ES-I3 (cell line): ENCODE results near the gene TENM4.

Experiments used
- H3K36me3 ChIP-seq: 2 replicates; pipeline ENCODE4 v1.6.1; 2013; ENCODE audit warnings: mild to moderate bottlenecking, low read length, control low read depth, moderate library complexity; ENCODE audit not compliant: insufficient read depth
- H3K4me1 ChIP-seq: 2 replicates; pipeline ENCODE4 v1.6.1; 2013; ENCODE audit warnings: mild to moderate bottlenecking, control low read depth, low read length; ENCODE audit not compliant: insufficient read depth
- H3K9ac ChIP-seq: 2 replicates; pipeline ENCODE4 v1.6.1; 2013; ENCODE audit warnings: low read depth, mild to moderate bottlenecking, low read length, moderate library complexity
- H3K9me3 ChIP-seq: 2 replicates; pipeline ENCODE4 v1.6.1; 2013; ENCODE audit warnings: mild to moderate bottlenecking, low read length, moderate library complexity; ENCODE audit not compliant: control insufficient read depth, insufficient read depth

TENM4 gene

GRCh38 chr11:78926633-78927338, 514.0 kb downstream of the TENM4 start:
- H3K9ac ChIP-seq: no peak overlapping the region
- peaks cover 17% of the 10 kb centered on the region for H3K4me1 ChIP-seq
- no peaks in the 10 kb centered on the region for H3K9me3 ChIP-seq
- no peaks in the 10 kb centered on the region for H3K36me3 ChIP-seq

GRCh38 chr11:78925387-78925786, 515.4 kb downstream of the TENM4 start:
- H3K4me1 ChIP-seq: peaks cover 16% of the 10 kb centered on the region
- H3K36me3 ChIP-seq: no peaks in the 10 kb centered on the region
- no peaks in the 10 kb centered on the region for H3K9me3 ChIP-seq
- no peak overlapping the region for H3K9ac ChIP-seq

- no peaks in the 10 kb centered on the region for H3K4me1 ChIP-seq
- H3K36me3 ChIP-seq: no peaks in the 10 kb centered on the region
- no peaks in the 10 kb centered on the region for H3K9me3 ChIP-seq
- H3K9ac ChIP-seq: no peak overlapping the region
Observed at GRCh38 chr11:78922859-78923625, 517.8 kb downstream of the TENM4 start.

GRCh38 chr11:78921509-78921908, 519.3 kb downstream of the TENM4 start:
- Histone ChIP-seq H3K4me1 (no peaks in the 10 kb centered on the region), H3K36me3 (no peaks in the 10 kb centered on the region), H3K9me3 (no peaks in the 10 kb centered on the region), H3K9ac (no peak overlapping the region)

GRCh38 chr11:78920329-78920728, 520.5 kb downstream of the TENM4 start:
- Histone ChIP-seq H3K4me1 (no peaks in the 10 kb centered on the region), H3K9me3 (no peaks in the 10 kb centered on the region), H3K36me3 (no peaks in the 10 kb centered on the region), H3K9ac (no peak overlapping the region)

GRCh38 chr11:78916759-78917158, 524.1 kb downstream of the TENM4 start:
- H3K36me3 ChIP-seq: no peaks in the 10 kb centered on the region
- no peak overlapping the region for H3K9ac ChIP-seq
- H3K4me1 ChIP-seq: no peaks in the 10 kb centered on the region
- no peaks in the 10 kb centered on the region for H3K9me3 ChIP-seq

- Histone ChIP-seq H3K36me3 (no peaks in the 10 kb centered on the region), H3K9ac (no peak overlapping the region), H3K4me1 (no peaks in the 10 kb centered on the region), H3K9me3 (no peaks in the 10 kb centered on the region)
Observed at GRCh38 chr11:78914503-78914902, 526.3 kb downstream of the TENM4 start.

GRCh38 chr11:78912778-78913177, 528.1 kb downstream of the TENM4 start:
- Histone ChIP-seq H3K4me1 (no peaks in the 10 kb centered on the region), H3K9ac (no peak overlapping the region), H3K9me3 (no peaks in the 10 kb centered on the region), H3K36me3 (no peaks in the 10 kb centered on the region)

GRCh38 chr11:78910322-78910721, 530.5 kb downstream of the TENM4 start:
- no peak overlapping the region for H3K9ac ChIP-seq
- H3K9me3 ChIP-seq: no peaks in the 10 kb centered on the region
- H3K4me1 ChIP-seq: no peaks in the 10 kb centered on the region
- H3K36me3 ChIP-seq: no peaks in the 10 kb centered on the region

- Histone ChIP-seq H3K9me3 (no peaks in the 10 kb centered on the region), H3K9ac (no peak overlapping the region), H3K36me3 (no peaks in the 10 kb centered on the region), H3K4me1 (no peaks in the 10 kb centered on the region)
Observed at GRCh38 chr11:78909386-78909785, 531.4 kb downstream of the TENM4 start.

GRCh38 chr11:78907636-78908035, 533.2 kb downstream of the TENM4 start:
- H3K36me3 ChIP-seq: no peaks in the 10 kb centered on the region
- no peaks in the 10 kb centered on the region for H3K4me1 ChIP-seq
- no peaks in the 10 kb centered on the region for H3K9me3 ChIP-seq
- no peak overlapping the region for H3K9ac ChIP-seq

GRCh38 chr11:78906566-78906965, 534.3 kb downstream of the TENM4 start:
- H3K9ac ChIP-seq: no peak overlapping the region

GRCh38 chr11:78905756-78906155, 535.1 kb downstream of the TENM4 start:
- Histone ChIP-seq H3K9ac (no peak overlapping the region), H3K9me3 (no peaks in the 10 kb centered on the region), H3K36me3 (no peaks in the 10 kb centered on the region), H3K4me1 (no peaks in the 10 kb centered on the region)

More at GRCh38 chr11:78906566-78906965, 534.3 kb downstream of the TENM4 start:
- Histone ChIP-seq H3K4me1 (no peaks in the 10 kb centered on the region), H3K9me3 (no peaks in the 10 kb centered on the region), H3K36me3 (no peaks in the 10 kb centered on the region)

GRCh38 chr11:78902771-78903507, 537.9 kb downstream of the TENM4 start:
- Histone ChIP-seq H3K36me3 (no peaks in the 10 kb centered on the region), H3K4me1 (no peaks in the 10 kb centered on the region), H3K9ac (no peak overlapping the region), H3K9me3 (no peaks in the 10 kb centered on the region)
